HepG2 (cell line): Measurements from ENCODE around the gene BST2. TPM values are rescaled to one million over a fixed set of nuclear protein-coding genes. Genes with fewer than 3 reads are reported as not detected.

Source experiments
- ATAC-seq: fragments of 200-7000 bp; cut with Tn5 transposase; 3 replicates; pipeline ENCODE4 v1.9.1; 2020; ENCODE audit warnings: mild to moderate bottlenecking, moderate library complexity
- BruUV-seq: library from RNA; stranded (reverse); fragments of 400-500 nt; replicated peaks from 2 replicates; lab custom pipeline; 2021; lab: Mats Ljungman, UMichigan
- CTCF ChIA-PET: fragments of 300-600 bp; formaldehyde crosslinking; extraction: SDS; loops from one replicate; lab custom pipeline; 2021; ENCODE audit warnings: low total read pairs, inconsistent platforms, low intra/inter-chr PET ratio; lab: Yijun Ruan, JAX
- POLR2A ChIA-PET: fragments of 350-600 bp; sonication (Branson Sonifier 250); formaldehyde crosslinking; loops from one replicate; lab custom pipeline; 2020; ENCODE audit warnings: antibody characterized with exemption, inconsistent platforms; lab: Yijun Ruan, JAX
- DNase-seq: peaks from one replicate; pipeline ENCODE4 v3.0.0-alpha.2; 2015; ENCODE audit warnings: low spot score
- FAIRE-seq: peaks from 3 replicates; lab custom pipeline; 2011; peaks lifted over from hg19 to GRCh38; lab: Jason Lieb, UNC
- H2AFZ ChIP-seq: one replicate; pipeline ENCODE4 v1.6.1; 2011; ENCODE audit warnings: low read length, inconsistent platforms
- H3K27ac ChIP-seq: fragments of 300-600 bp; 3 replicates; pipeline ENCODE4 v1.8.0; 2011; ENCODE audit warnings: mixed run types, mild to moderate bottlenecking, mixed read lengths, low read length, inconsistent platforms; ENCODE audit not compliant: insufficient read depth; ENCODE audit errors: extremely low read length
- H3K27me3 ChIP-seq, 2 experiments: fragments of 200-600 bp in 1 of 2; 2 replicates in 1 of 2; 3 replicates in 1 of 2; pipeline versions ENCODE4 v1.6.0 to v1.8.0; 2011; ENCODE audit warnings: low read length in 2 of 2, mild to moderate bottlenecking in 2 of 2, moderate library complexity in 2 of 2, inconsistent platforms in 1 of 2; ENCODE audit not compliant: insufficient read depth in 2 of 2, control insufficient read depth in 1 of 2
- H3K36me3 ChIP-seq, 2 experiments: fragments of 200-600 bp in 1 of 2; replicated peaks in 1 of 2; 2 replicates in 1 of 2; 3 replicates in 1 of 2; pipeline versions ENCODE4 v1.5.1 to v1.8.0; 2011; ENCODE audit warnings: low read length in 2 of 2, inconsistent platforms in 1 of 2; ENCODE audit not compliant: insufficient read depth in 2 of 2, control insufficient read depth in 1 of 2
- H3K4me1 ChIP-seq: 2 replicates; pipeline ENCODE4 v1.5.1; 2012; ENCODE audit warnings: low read length, inconsistent platforms; ENCODE audit not compliant: insufficient read depth
- H3K4me2 ChIP-seq: 2 replicates; pipeline ENCODE4 v1.6.0; 2011; ENCODE audit warnings: low read depth, low read length, inconsistent platforms
- H3K4me3 ChIP-seq, 3 experiments: fragments of 200-600 bp in 1 of 3; sonication (generic), shearing (Covaris generic) in 1 of 3; replicated peaks in 1 of 3; 2 replicates each; pipeline ENCODE4 v1.5.1; 2011 to 2016; ENCODE audit warnings: low read length in 3 of 3, inconsistent platforms in 2 of 3, low read depth in 2 of 3, mild to moderate bottlenecking in 2 of 3, control low read depth in 1 of 3, mixed read lengths in 1 of 3; ENCODE audit not compliant: insufficient read depth in 1 of 3
- H3K79me2 ChIP-seq: one replicate; pipeline ENCODE4 v1.6.1; 2011; ENCODE audit warnings: low read length, inconsistent platforms; ENCODE audit not compliant: insufficient read depth
- H3K9ac ChIP-seq: 2 replicates; pipeline ENCODE4 v1.6.0; 2011; ENCODE audit warnings: mild to moderate bottlenecking, low read depth, low read length, inconsistent platforms; ENCODE audit not compliant: insufficient read depth
- H3K9me3 ChIP-seq: 2 replicates; pipeline ENCODE4 v1.5.1; 2012; ENCODE audit warnings: mild to moderate bottlenecking, low read length
- H4K20me1 ChIP-seq: 2 replicates; pipeline ENCODE4 v1.6.0; 2011; ENCODE audit warnings: inconsistent platforms, mild to moderate bottlenecking, low read length, moderate library complexity; ENCODE audit not compliant: insufficient read depth
- MLXIP ChIP-seq: sonication (generic); formaldehyde crosslinking; IDR thresholded peaks from 2 replicates; pipeline ENCODE4 v1.9.0; 2021; ENCODE audit warnings: missing genetic modification reagents, borderline replicate concordance
- MXD4 ChIP-seq: IDR thresholded peaks from 2 replicates; pipeline ENCODE4 v1.6.1; 2016; ENCODE audit warnings: mild to moderate bottlenecking, missing biosample characterization, missing genetic modification reagents
- MYPOP ChIP-seq: sonication (generic); formaldehyde crosslinking; IDR thresholded peaks from 2 replicates; pipeline ENCODE4 v1.8.1; 2023; ENCODE audit warnings: mild to moderate bottlenecking, moderate library complexity, missing genetic modification reagents
- NR3C1 ChIP-seq: sonication (generic); formaldehyde crosslinking; IDR thresholded peaks from 2 replicates; pipeline ENCODE4 v1.4.0; 2020; ENCODE audit warnings: missing genetic modification reagents
- PPARG ChIP-seq: conservative IDR thresholded peaks from 2 replicates; pipeline ENCODE4 v1.6.1; 2016; ENCODE audit warnings: missing biosample characterization, missing genetic modification reagents
- TAF1 ChIP-seq: sonication (generic); formaldehyde crosslinking; IDR thresholded peaks from 2 replicates; pipeline ENCODE4 v1.4.0; 2020; ENCODE audit warnings: missing genetic modification reagents
- TEAD3 ChIP-seq: optimal IDR thresholded peaks from 2 replicates; pipeline ENCODE3; 2016; ENCODE audit warnings: borderline replicate concordance
- THAP8 ChIP-seq: sonication (generic); formaldehyde crosslinking; IDR thresholded peaks from 2 replicates; pipeline ENCODE4 v1.5.1; 2020; ENCODE audit warnings: missing genetic modification reagents, mild to moderate bottlenecking, borderline replicate concordance
- ZBTB34 ChIP-seq: sonication (generic); formaldehyde crosslinking; IDR thresholded peaks from 2 replicates; pipeline ENCODE4 v1.8.0; 2022; ENCODE audit warnings: mild to moderate bottlenecking, missing genetic modification reagents
- ZBTB7B ChIP-seq: sonication (generic); formaldehyde crosslinking; IDR thresholded peaks from 2 replicates; pipeline ENCODE4 v1.4.0; 2020; ENCODE audit warnings: missing genetic modification reagents
- ZNF225 ChIP-seq: sonication (generic); formaldehyde crosslinking; IDR thresholded peaks from 2 replicates; pipeline ENCODE4 v1.4.0; 2020; ENCODE audit warnings: mild to moderate bottlenecking, missing genetic modification reagents
- ZNF253 ChIP-seq: sonication (generic); formaldehyde crosslinking; IDR thresholded peaks from 2 replicates; pipeline ENCODE4 v1.8.0; 2022; ENCODE audit warnings: mild to moderate bottlenecking, missing genetic modification reagents, borderline replicate concordance
- ZNF572 ChIP-seq: sonication (generic); formaldehyde crosslinking; IDR thresholded peaks from 2 replicates; pipeline ENCODE4 v1.5.1; 2020; ENCODE audit warnings: mild to moderate bottlenecking, missing genetic modification reagents
- WGBS: methylation state at CpG from one replicate; pipeline ENCODE4 v1.1.6; 2017; ENCODE audit warnings: low lambda C conversion rate; 5-methylcytosine and 5-hydroxymethylcytosine counted together
- in situ Hi-C: cut with HindIII; loops from 2 replicates; pipeline ENCODE4 v1.10.0; 2017; ENCODE audit warnings: low pct_unique_long_range_greater_than_20kb; ENCODE audit not compliant: extremely low pct_ligation_motif_present
- intact Hi-C: fragments of 100-400 bp; cut with micrococcal nuclease; formaldehyde crosslinking; loops from one replicate; pipeline ENCODE4 v1.10.0; 2022; ENCODE audit not compliant: unreplicated experiment
- polyA plus RNA-seq, 8 experiments: library from polyadenylated mRNA; depleted of rRNA in 3 of 8; stranded (reverse) in 7 of 8; unstranded in 1 of 8; fragments of >200 nt; fragmentation: Illumina TruSeq in 4 of 8; extraction: Trizol in 4 of 8; gene quantifications; 2 replicates each; pipeline versions ENCODE4 v1.2.1 to v1.2.3, GENCODE V29; 2011 to 2016; ENCODE audit warnings: low read depth in 4 of 8, missing spikeins in 1 of 8, mixed read lengths in 1 of 8; ENCODE audit not compliant: insufficient read depth in 1 of 8
- total RNA-seq, 5 experiments: library from RNA; depleted of rRNA; stranded (reverse); fragments of >200 nt; fragmentation: Illumina TruSeq; extraction: Trizol; gene quantifications; 2 replicates each; pipeline ENCODE4 v1.2.3, GENCODE V29; 2016; ENCODE audit warnings: low read depth in 1 of 5
- TF ChIP-seq, protein P1 (sequence below): sonication (generic); formaldehyde crosslinking; IDR thresholded peaks from 2 replicates; pipeline ENCODE4 v1.5.0; 2020; ENCODE audit warnings: missing genetic modification reagents
- TF ChIP-seq, protein P2 (sequence below): sonication (generic); formaldehyde crosslinking; IDR thresholded peaks from 2 replicates; pipeline ENCODE4 v1.5.0; 2020; ENCODE audit warnings: missing genetic modification reagents, mild to moderate bottlenecking, borderline replicate concordance

The BST2 gene
- total and polyA plus RNA-seq, 2 of the 13 experiments (the other 11 are each of a cell fraction or from before 2014, with no cell fraction given) = 58.8 to 93.8 TPM

GRCh38 chr19:17390665-17391370 lies 14.6 kb downstream of the BST2 start:
- FAIRE-seq = peak; percentile 67
- H4K20me1 ChIP-seq = no peaks in the 10 kb centered on the region
- peaks cover 10% of the 10 kb centered on the region for H3K9me3 ChIP-seq
- in situ Hi-C loops (no loop called here), intact Hi-C loops (loop anchor here (1.0 kb wide), 1 partner anchor 45 kb away; no protein-coding TSS in a partner anchor)
- H3K4me1 ChIP-seq = peaks cover 8% of the 10 kb centered on the region
- DNase-seq = peak; percentile 83
- no peak overlapping the region for H3K9ac ChIP-seq
- H3K36me3 ChIP-seq = no peaks in the 10 kb centered on the region
- peak; percentile 98 for ATAC-seq
- ChIA-PET POLR2A (interaction anchor here (1.0 kb wide), 1 partner anchor 15 kb away, joined by 4 read pairs; the partner anchor contains the start of gene BST2), CTCF (interaction anchor here (2.3 kb wide), 1 partner anchor 45 kb away, joined by 9 read pairs; no protein-coding TSS in a partner anchor)
- H2AFZ ChIP-seq = no peak overlapping the region
- H3K79me2 ChIP-seq = no peaks in the 10 kb centered on the region
- peak overlapping the region; percentile 31 to 69 (median 49); a peak in 5 of 6 replicates for H3K4me3 ChIP-seq
- WGBS = 10% methylated on average over 16 of the region's 50 CpGs
- peaks cover 0 to 1% of the 10 kb centered on the region in 2 experiments; a peak in 1 of 5 replicates for H3K27me3 ChIP-seq
- H3K4me2 ChIP-seq = peak overlapping the region; percentile 100
- no peak overlapping the region for H3K27ac ChIP-seq
- no TSS peak for BruUV-seq
- TF ChIP-seq ZNF572 (CRISPR knock-in tag) = no peak
- no peak for TF ChIP-seq NR3C1 (CRISPR knock-in tag)
- no peak for TF ChIP-seq THAP8
- no peak for TF ChIP-seq MYPOP (CRISPR knock-in tag)
- no peak for TF ChIP-seq PPARG
- peak; percentile 73 for TF ChIP-seq ZBTB7B
- no peak for TF ChIP-seq MLXIP (CRISPR knock-in tag)
- TF ChIP-seq ZNF225 = no peak; the same call in 1 of the 2 replicates
- 0 out of 2 replicates have a peak, but pooled peaks have one; percentile 13 for TF ChIP-seq TAF1 (CRISPR knock-in tag)
- TF ChIP-seq, protein P1, sequence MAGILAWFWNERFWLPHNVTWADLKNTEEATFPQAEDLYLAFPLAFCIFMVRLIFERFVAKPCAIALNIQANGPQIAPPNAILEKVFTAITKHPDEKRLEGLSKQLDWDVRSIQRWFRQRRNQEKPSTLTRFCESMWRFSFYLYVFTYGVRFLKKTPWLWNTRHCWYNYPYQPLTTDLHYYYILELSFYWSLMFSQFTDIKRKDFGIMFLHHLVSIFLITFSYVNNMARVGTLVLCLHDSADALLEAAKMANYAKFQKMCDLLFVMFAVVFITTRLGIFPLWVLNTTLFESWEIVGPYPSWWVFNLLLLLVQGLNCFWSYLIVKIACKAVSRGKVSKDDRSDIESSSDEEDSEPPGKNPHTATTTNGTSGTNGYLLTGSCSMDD (CRISPR knock-in tag) = no peak
- TF ChIP-seq ZBTB34 (CRISPR knock-in tag) = no peak
- peak; percentile 42 for TF ChIP-seq TEAD3 (CRISPR knock-in tag)
- TF ChIP-seq ZNF253 (CRISPR knock-in tag) = 0 out of 2 replicates have a peak, but pooled peaks have one; percentile 10
- peak; percentile 25; the same call in 1 of the 2 replicates for TF ChIP-seq MXD4 (CRISPR knock-in tag)
- TF ChIP-seq, protein P2, sequence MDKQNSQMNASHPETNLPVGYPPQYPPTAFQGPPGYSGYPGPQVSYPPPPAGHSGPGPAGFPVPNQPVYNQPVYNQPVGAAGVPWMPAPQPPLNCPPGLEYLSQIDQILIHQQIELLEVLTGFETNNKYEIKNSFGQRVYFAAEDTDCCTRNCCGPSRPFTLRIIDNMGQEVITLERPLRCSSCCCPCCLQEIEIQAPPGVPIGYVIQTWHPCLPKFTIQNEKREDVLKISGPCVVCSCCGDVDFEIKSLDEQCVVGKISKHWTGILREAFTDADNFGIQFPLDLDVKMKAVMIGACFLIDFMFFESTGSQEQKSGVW (CRISPR knock-in tag) = no peak
